NCI-H1417 treated with DMSO at 0.1 percent for 48 hours (cell line): ENCODE results near the gene XRCC1.
"Not testable (repeated sequence)": the region's sequence is repeated elsewhere in the genome, so short reads cannot be mapped to it uniquely, and the experiment has no call there.

Experiments
- DNase-seq: peaks from one replicate; lab custom pipeline; 2025; lab: John Stamatoyannopoulos, UW

The XRCC1 gene

DNA sequence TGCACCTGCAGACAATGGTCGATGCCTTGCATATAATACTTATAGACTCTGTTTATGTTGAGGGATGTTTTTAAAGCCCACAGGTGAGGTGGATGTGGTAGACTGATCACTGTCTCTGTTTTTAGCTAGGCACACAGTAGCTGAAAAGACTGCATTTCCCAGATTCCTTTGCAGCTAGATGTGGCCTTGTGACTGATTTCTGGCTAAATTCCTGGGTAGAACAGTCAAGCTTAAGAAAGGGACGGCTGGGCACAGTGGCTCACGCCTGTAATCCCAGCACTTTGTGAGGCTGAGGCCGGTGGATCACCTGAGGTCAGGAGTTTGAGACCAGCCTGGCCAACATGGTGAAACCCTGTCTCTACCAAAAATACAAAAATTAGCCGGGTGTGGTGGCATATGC, 25.0 kb upstream of the XRCC1 start:
- DNase-seq, result not testable (repeated sequence)

DNA sequence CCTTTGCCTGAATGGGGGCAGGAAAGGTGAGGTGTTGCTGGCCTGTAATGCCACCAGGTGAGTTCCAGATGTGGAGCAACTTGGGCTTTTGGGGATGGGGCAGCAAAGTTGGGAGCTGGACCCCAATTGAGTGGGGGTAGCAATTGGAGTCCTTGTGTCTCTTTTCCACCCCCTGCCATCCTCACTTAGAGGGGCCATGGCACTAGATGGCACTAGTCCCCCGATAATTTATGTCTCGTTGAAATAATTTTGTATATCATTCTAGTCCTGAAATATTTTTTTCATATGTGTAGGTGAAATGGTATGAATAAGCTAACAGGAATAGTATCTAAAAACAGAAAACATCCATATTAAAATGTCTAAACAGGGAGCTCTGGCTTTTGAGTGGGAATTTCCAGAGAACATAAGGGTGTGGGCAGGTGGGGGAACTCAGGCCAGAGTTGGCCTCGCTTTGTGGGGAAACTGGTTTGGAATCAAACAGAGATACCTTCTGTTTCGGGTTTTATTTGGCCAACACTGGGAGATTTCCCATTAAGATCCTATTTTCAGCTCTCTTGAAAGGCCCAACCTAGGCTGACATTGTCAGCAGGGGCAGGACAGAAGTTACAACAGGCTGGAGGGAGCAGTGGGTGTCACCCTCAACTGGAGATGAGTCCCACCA, 24.4 kb upstream of the XRCC1 start:
- no peak for DNase-seq

DNA sequence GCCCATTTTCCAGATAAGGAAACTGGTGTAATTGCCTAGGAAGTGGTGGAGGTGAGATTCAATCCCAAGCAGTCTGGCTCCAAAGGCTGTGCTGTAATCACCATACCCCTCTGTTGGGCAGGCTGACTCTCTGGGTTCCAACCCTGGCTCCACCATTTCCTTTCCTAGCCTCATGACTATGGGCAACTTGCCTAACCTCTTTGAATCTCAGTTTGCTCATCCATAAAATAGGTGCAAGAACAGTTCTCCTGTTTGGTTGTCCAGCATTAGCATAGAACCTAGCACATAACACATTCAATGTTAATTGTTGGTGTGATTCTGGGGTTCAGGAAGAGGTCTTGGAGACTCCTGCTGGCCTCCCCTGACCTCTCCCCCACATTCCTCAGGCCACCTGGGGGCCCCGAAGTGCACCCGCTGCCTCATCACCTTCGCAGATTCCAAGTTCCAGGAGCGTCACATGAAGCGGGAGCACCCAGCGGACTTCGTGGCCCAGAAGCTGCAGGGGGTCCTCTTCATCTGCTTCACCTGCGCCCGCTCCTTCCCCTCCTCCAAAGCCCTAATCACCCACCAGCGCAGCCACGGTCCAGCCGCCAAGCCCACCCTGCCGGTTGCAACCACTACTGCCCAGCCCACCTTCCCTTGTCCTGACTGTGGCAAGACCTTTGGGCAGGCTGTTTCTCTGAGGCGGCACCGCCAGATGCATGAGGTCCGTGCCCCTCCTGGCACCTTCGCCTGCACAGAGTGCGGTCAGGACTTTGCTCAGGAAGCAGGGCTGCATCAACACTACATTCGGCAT, 23.3 kb upstream of the XRCC1 start:
- DNase-seq, result no peak

DNA sequence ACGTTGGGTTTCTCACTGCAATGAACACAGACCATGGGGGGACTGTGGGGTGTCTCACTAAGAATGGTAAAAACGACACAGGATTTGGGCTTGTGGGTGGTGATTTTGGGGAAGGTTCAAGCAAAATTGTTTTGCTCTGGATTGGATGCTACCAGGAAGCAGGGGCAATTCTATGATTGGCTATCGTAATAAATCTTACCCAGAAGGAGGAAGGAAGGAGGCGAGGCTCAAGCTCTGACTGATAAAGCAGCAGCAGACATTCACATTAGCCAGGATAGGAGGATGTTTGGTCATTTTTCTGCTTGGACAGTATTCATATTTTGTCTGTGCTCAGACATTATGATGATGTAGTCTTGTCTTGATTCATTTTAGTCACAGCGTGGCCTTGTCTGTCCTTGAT, 22.5 kb upstream of the XRCC1 start:
- DNase-seq, result no peak

DNA sequence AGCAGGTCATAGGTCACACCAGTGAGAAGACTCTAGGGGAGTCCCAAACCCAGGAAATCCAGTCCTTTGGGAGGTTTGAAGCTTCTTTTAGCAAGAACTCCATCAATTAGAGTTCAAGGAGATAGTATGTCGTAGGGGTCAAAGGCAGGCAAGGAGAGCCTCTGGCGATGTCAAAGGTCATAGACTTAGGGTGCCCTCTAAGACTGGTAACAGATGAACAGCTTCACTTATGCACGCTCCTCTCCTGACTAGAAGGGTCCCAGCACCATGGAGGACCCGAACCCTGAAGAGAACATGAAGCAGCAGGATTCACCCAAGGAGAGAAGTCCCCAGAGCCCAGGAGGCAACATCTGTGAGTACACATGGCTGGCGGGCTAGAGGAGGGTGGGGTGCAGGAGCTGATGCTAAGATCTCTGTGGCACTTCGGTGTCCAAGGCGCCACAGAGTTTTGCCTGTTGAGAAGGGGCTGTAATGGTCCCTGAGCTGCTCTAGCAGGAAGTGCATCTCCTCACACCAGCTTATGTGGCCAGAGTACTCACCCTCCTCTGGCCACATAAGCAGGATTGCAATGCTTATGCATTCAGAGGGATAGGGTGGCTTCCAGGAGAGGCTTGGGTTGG, 21.6 kb upstream of the XRCC1 start:
- no peak for DNase-seq

DNA sequence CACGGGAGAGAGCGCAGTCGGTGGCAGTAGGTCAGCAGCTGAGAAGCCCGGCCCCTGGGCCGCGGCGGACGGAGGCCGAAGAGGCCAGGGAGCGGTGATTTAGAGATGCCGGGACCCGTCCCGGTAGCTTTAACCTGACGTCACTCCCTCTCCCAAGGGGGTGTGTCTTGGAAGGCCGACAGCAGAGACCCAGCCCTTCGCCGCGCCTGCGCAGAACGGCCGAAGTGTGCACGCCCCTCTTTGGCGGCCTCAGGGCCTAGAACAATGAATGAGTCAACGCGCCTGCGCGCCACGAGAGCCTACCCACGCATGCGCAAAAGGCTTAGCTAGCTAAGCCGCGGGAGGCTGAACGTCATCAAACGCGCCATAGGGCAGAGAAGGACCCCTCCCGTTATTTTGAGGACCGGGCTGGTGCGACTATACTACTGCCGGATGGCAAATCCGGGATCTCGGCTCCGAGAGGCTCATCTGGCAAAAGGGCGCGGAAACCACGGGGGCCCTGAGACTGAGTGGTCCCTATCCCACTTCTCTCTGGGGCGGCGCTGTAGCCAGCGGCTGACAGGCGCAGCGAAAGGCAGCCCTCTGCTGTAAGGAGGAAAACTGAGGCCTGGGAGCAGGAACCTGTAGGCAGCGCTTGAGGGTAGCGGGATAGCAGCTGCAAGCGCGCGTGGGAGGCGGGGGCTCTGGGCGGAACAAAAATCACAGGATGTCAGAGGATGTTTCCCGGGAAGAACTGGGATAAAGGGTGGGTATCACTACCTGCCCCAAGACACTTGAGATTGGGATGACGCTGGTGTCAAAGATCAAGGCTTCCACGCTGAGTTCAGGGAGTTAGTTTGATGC, 20.9 kb upstream of the XRCC1 start, which contains the start of the genes IRGQ and ZNF576:
IRGQ (minus strand) TSS at position 136 of the 843 bp plus-strand sequence. CDS start 796 bp downstream, outside the sequence.
ZNF576 (plus strand) TSS at position 597 of the 843 bp plus-strand sequence. CDS start 514 bp downstream, outside the sequence.
- DNase-seq, result peak; percentile 83

DNA sequence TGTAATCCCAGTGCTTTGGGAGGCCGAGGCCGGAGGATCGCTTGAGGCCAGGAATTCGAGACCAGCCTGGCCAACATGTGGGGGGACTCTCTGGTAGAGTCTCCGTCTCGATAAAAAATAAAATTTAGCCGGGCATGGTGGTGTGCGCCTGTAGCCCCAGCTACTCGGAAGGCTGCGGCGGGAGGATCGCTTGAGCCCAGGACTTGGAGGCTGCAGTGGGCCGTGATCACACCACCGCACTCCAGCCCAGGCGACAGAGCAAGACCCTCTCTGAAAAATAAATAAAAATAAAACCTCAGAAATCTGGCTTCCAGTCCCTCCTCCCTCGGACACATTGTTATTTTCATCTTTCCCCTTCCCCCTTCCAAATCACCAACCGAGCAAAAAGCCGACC, 20.3 kb upstream of the XRCC1 start:
- DNase-seq, result no peak

DNA sequence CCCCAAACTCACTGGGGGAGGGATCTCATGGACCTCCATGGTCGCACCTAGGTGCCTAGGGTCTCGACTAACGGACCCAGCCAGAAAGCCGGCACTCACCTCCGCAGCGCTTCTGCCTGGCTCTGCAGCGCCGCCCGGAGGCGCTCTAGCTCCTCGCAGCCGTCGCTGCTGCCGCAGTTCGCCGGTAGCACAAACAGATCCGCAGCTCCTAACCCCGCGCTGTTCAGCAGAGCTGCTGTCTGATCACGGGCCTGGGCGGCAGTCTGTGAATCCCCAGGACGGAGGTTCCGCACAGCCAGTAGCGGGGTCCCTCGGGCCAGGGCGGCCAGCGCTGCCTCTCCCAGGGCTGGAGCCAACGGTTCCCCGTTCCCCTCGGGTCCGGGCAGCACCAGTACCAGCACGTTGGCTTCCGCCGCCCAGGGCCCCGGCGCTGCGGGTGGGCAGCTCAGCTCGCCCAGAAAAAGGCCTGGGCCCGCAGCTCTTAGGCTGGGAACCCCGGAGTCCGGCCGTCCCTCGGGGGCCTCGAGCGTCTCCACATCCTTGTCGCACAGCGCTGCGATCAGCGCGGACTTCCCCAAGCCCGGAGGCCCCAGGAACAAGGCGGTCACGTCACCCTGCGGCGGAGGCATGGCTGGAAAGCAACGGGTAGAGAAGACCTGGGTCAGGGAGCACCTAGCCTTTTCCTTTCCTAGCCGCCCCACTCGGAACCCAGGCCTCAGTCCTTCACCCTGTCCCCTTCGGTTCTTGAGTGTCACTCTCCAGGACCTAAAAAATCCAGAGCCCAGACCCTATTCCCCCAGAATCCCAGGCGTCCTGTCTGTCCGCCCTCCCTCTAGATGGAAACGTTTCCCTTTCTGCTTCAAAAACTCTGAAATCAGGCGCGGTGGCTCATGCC, 19.6 kb upstream of the XRCC1 start:
- DNase-seq, result no peak

DNA sequence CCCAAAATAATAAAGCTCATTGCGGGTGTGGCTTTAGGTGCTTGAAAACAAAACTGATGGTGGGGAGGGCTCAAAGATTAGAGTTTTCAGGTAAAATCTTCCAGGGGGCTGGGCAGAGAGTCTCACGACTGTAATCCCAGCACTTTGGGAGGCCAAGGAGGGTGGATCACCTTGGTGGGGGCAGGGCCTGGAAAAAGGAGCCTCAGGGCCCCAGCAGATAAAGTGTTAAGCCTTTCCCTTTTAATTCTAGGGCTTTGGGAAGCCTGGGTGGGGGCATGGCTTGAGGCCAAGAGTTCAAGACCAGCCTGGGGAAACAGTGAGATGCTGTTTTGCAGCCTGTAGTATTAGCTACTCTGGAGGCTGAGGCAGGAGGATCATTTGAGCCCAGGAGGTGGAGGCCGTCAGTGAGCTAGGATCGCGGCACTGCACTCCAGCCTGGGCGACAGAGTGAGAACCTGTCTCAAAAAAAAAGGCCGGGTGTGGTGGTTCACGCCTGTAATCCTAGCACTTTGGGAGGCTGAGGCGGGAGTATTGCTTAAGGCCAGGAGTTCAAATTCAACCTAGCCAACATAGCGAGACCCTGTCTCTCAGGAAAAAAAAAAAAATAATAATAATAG, 18.9 kb upstream of the XRCC1 start:
- no peak for DNase-seq

DNA sequence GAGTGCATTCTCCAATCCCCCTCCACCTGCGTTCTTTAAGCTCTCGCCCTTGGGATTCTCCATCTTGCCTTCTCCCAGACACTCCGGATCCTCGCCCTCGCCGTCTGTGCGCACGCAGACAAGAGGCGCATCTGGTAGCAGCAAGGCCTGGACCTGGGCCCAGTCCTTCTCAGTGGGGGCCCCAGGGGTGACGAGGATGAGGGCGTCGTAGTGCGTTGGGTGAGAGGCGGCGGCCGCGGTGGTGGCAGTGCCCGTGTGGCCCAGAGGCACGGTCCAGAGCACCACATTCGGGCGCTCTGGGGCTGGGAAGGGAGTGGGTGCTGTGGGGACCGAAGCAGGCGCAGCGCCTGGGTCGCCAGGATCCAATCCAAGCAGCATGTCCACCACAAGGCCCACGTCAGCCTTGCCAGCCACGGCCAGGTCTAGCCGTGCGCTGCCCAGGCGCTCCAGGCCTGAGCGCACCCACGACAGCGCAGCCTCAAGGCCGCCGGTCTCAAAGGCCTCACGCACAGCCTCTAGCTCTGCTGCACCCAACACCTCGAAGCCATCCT, 17.5 kb upstream of the XRCC1 start:
- no peak for DNase-seq

DNA sequence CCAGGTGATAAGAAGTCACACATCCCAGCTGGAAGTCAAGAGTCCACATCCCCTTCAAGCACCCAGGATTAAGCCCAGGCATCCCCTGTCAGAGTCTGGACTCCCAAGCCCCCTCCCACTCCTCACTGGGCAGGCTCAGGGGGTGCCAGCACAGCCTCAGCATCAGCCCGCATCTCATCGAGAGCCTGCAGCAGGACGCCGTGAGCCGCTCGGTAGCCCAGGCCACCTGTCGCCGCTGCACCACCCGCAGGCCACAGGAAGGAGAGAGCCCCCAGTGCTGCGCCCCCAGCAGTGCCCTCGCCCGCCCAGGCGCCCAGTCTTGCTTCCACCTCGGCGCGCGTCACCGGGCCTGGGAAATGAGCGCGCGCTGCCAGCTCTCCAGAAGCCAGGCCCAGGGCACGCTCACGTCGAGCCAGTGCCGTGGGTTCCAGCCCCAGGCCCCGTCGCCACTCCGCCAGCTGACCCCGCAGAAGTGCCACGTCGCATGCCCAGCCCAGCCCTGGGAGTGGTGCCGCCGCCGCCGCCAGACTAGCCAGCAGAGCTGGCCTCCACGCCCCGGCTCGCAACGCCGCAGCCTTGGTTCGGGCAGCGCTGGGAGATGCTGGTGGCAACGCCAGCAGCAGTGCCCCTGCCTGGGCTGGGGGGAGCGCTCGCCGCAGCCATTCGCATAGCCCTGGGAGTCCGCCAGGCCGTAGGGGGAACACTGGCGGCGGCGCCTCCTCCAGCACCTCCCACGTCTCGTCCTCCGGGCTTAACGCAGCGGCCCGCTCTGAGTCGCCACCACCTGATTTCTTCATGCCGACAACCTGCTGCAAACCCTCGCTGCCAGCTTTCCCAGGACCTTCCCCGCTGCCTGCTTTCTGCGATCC, 16.8 kb upstream of the XRCC1 start:
- DNase-seq, result no peak

DNA sequence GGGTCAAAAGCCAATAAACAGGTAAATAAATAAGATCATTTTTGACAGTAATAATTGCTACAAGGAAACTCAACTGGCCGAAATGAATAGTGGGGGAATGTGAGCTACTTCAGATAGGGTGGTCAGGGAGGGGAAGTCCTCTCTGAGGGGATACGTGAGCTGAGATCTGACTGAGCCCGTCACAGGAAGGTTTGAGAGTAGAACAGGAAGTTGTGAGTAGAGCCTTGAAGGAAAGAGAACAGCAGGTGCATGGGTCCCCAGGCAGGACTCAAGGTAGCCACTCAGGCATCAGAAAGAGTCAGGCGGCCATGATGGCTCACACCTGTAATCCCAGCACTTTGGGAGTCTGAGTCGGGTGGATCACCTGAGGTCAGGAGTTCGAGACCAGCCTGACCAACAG, 14.4 kb upstream of the XRCC1 start:
- no peak for DNase-seq

DNA sequence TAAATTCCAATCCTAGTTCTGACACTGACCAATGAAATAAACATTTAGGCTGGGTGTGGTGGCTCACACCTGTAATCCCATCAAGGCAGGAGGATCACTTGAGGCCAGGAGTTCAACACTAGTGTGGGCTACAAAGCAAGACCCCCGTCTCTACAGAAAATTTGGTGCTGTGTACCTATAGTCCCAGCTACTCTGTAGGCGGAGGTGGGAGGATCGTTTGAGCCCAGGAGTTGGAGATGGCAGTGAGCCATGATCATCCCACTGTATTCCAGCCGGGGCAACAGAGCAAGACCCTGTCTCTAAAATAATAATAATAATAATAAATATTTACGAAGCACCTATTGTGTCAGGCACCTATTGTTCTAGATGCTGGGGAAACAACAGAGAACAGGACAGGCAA, 13.9 kb upstream of the XRCC1 start:
- no peak for DNase-seq

DNA sequence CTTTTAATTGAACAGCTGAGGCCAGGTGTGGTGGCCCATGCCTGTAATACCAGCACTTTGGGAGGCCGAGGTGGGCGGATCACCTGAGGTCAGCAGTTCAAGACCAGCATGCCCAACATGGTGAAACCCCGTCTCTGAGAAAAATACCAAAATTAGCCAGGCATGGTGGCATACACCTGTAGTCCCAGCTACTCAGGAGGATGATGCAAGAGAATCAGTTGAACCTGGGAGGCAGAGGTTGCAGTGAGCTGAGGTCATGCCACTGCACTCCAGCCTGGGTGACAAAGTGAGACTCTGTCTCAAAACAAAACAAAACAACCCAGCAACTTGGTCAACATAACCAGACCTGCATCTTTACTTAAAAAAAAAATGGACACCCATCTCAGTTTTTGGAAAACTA, 11.7 kb upstream of the XRCC1 start:
- not testable (repeated sequence) for DNase-seq

DNA sequence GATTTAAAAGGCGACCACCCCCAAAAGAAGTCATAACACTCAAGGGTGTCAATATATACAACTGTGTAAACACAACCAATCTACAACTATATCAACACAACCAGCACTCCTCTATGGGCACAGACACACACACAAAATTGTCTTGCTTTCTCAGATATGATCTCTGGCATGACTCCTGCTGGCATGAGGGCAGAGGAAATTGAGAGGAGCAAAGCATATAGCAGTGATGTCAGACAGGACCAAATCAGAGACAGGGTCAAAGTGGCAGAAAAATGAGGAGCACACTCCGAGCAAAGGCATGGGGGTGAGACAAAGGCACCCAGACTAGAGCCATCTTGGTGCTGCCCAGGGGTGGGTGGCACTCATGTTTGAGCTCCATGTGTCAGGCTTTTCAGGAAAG, 11.0 kb upstream of the XRCC1 start:
- DNase-seq, result no peak

DNA sequence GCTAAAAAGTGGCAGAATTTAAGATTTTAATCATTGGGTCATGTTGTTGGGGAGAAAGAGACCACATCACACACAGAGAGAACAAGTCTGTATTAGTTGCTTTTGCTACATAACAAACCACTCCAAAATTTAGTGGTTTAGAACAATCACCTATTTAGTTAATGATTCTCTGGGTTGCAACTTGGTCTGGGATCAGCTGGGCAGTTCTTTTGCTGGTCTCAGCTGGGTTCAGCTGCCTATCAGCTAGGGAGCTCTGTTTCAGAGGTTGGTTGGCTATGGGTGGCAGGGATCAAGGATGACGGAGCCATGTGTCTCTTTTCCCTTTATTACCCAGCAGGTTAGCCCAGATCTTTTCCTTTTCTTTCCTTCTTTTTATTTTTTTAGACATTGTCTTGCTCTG, 9.2 kb upstream of the XRCC1 start:
- DNase-seq, result no peak

DNA sequence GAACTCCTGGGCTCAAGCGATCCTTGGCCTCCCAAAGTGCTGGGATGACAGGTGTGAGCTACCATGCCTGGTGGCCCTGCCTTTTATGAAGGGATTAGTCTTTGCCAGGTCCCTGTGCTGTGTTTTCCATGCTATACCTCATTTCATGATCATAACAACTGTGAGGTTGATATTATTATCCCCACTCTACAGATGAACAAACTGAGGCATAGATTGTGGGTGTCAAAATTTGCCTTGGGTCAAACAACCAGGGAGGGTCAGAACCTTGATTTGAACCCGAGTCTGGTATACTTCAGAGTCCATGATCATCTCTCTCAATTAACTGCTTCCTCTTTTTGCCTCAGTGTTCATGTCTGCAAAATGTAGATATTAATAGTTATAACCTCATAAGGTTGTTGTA, 7.2 kb upstream of the XRCC1 start:
- DNase-seq, result no peak

DNA sequence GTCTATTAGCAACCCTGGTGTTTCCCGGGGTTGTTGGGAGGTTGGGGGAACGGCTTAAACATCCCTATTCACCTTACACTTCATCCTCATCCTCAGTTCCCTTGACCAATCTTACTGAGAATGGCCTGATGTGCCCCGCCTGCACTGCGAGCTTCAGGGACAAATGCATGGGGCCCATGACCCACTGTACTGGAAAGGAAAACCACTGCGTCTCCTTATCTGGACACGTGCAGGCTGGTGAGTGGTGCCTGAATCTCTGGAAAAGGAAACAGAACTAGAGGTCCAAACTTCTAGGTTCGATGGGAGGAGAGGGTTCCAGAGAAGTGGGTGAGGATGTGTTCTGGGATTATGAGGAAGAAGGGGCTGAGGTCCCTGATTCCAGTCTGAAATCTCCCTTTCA, 6.1 kb upstream of the XRCC1 start:
- DNase-seq, result no peak

DNA sequence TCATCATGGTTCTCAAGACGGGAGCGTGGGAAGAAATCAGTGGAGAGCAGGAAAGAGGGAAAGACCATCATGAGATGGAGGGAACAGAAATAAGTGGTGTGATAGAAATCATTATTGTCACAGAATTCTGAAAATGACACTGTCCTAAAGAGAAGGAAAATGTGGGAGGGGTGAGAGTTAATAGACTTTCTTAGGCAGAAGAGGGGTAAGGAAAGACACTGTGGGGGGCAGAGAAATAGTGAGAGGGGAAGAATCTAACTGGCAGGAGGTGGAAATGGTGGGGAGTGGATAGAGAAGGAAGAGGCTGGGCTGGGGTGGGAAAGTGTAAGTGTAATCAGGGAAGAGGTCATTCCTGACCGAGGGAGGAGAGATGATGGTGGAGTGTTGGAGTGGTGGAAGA, 3.5 kb upstream of the XRCC1 start:
- DNase-seq, result no peak
